Measurements from ENCODE around the gene CDC42EP1.
A peak's percentile ranks its signal among the peaks of the same experiment; 100 is the strongest.

DNA sequence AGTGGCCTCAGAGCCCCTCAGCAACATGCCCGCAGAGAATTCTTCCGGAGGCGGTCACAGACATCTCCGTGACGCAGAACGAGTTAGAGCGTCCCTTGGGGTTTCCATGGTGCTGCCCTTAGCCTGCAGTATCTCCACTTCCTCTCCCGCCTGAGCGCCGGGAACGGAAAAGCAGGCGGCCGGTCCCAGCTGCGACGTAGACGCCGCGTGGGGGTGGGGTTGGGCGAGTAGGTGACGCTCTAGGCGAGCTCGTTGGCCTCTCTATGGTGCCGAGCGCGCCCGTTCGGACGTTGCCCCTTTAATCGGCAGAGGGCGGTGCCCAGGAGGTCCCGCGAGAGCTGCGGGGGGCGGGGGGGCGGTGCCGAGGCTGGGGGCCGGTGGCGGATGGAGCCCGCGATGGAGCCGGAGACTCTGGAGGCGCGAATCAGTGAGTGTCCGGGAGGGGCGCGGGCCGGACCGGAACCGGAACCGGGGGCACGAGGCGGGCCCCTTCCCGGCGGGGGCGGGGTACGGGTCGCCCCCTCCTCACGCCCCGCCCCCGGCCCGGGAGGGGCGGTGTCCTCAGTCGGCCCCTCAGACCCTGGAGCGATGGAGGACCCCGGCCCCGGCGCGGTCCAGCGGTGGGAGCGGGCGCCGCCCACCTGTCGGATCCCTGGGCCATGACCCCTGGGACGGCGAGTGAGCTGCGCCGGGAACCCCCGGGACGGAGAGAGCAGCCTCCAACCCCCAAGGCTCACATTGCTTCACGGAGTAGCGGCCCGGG is 48.4 kb downstream of the CDC42EP1 start, which contains the start of gene GGA1:
- TF ChIP-seq, protein P1, sequence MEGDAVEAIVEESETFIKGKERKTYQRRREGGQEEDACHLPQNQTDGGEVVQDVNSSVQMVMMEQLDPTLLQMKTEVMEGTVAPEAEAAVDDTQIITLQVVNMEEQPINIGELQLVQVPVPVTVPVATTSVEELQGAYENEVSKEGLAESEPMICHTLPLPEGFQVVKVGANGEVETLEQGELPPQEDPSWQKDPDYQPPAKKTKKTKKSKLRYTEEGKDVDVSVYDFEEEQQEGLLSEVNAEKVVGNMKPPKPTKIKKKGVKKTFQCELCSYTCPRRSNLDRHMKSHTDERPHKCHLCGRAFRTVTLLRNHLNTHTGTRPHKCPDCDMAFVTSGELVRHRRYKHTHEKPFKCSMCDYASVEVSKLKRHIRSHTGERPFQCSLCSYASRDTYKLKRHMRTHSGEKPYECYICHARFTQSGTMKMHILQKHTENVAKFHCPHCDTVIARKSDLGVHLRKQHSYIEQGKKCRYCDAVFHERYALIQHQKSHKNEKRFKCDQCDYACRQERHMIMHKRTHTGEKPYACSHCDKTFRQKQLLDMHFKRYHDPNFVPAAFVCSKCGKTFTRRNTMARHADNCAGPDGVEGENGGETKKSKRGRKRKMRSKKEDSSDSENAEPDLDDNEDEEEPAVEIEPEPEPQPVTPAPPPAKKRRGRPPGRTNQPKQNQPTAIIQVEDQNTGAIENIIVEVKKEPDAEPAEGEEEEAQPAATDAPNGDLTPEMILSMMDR (IDR thresholded peaks at IDR 0.05), result peak in 1 of 3 experiments; percentile 24
- TF ChIP-seq POLR2AphosphoS5 (IDR thresholded peaks at IDR 0.05; ENCODE audit: insufficient read depth in 1 of 2, low read depth in 1 of 2) (peak; percentile 96), POLR2A (IDR thresholded peaks at IDR 0.05) (peak in 1 of 2 donors; percentile 19)

Measured in vagina (tissue), 2 donors.